Stimulated activated CD8-positive, alpha-beta memory T cell treated with anti-CD3 and anti-CD28 coated beads, Interleukin-7, amount 100 ng/mL, for 48 hours (primary cell): Measurements from ENCODE around the gene SPCS2.

ENCODE experiments used
- DNase-seq, 2 donors: peaks; one replicate each; pipeline ENCODE4 v3.0.0-alpha.2; 2020; ENCODE audit warnings: low read depth in 1 of 2; ENCODE audit errors: extremely low read depth in 1 of 2

The SPCS2 gene

DNA sequence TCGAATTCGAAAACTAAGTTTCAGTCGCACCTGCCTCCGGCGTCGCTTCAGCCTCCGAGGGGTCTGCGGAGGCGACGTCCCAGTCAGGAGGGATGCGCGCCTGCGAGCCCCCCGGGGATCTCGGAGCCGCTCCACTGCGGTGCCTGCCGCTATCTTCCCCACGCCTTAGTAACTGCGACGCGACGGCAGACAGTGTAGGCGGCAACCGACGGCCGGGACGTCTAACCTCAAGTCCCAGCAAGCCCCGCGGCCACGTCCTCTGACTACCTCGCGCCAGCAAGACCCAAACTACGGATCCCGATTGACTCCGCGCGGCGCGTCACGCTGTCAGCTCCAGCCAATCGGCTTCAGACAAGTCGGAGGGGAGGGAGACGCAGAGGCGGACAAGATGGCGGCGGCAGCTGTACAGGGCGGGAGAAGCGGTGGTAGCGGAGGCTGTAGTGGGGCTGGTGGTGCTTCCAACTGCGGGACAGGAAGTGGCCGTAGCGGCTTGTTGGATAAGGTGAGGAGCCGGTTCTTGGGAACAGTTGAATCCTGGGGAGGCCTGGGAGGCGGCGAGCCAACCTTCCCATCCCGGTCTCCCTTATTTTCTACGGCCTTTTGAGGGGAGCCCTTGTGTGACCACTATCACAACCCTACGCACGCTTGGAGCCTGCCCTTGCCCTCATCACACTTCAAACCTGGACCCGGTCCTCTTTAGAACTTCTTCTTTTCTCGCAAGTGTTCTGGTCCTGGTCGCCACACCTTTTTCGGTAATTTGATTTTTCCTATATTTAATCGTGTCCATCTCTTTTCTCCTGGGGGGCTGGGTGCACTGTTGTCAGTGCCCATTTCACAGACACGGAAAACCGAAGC, at the start of gene SPCS2, which contains the start of gene XRRA1:
TSS of gene SPCS2 (plus strand) at position 369 of the 855 bp plus-strand sequence. CDS start at position 389, 20 bp downstream.
TSS of gene XRRA1 (minus strand) at position 194 of the 855 bp plus-strand sequence. CDS start 8,213 bp downstream, outside the sequence.
- peak; percentile 95 to 99 for DNase-seq

- no peak for DNase-seq
Observed at GRCh38 chr11:74902342-74902741, 46.7 kb upstream of the SPCS2 start.

DNA sequence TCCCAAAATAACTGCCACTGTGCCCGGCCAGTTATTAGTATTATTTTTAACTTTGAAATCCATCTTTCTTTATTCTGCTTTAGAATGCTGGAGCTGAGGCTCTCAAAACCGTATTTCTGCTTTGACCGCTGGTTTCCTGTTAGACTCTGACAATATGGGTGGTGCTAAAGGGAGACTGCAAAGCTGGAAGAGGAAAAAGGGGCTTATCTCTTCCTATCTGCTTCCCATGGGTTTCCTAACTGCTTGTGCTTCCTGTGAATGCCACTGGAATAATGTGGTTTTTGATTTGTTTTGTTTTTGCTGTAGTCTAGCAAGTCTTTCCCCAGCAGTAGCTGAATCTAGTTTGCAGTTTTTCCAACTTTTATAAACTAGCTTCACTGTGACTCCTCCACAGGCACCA, 43.7 kb upstream of the SPCS2 start:
- DNase-seq, result no peak

GRCh38 chr11:74909385-74909784, 39.7 kb upstream of the SPCS2 start:
- DNase-seq, result no peak

- no peak for DNase-seq
Observed at GRCh38 chr11:74909812-74910211, 39.3 kb upstream of the SPCS2 start.

DNA sequence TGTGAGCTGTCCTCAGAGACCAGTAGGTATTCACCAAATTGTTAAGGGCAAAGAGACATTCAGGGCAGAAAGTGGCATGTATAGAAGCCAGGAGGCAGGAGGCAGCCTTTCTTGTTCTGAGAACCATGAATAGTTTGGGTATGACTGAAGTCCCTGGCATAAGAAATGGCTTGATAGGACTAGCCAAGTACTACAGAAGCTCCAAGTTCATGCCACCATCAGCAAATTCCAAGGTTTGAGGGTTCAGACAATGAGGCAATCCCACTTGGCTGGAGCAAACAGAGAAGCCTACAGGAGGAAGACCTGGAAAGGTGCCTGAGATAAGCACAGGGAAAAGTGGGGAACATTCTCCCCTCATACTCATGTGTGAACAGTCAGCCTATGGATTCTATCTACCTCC, 25.9 kb upstream of the SPCS2 start:
- DNase-seq, result no peak

DNA sequence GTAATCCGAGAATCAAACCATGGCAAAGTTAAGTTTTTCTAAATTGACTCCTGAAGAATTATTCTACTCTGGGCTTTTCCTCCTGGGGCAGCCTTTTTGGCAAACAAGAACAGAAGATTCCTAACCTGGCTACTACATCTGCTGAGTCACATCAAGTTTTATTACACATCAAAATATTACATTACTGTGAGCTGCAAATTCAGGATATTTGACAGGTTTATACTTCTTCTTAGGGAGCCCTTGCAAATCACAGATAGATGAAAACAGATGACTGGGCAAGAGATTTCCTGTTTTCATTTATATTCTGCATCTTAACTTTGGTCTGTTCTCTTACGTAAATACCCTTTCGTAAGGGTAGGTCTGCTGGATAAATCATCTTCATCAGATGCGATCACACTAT, 23.8 kb upstream of the SPCS2 start:
- DNase-seq, result no peak

DNA sequence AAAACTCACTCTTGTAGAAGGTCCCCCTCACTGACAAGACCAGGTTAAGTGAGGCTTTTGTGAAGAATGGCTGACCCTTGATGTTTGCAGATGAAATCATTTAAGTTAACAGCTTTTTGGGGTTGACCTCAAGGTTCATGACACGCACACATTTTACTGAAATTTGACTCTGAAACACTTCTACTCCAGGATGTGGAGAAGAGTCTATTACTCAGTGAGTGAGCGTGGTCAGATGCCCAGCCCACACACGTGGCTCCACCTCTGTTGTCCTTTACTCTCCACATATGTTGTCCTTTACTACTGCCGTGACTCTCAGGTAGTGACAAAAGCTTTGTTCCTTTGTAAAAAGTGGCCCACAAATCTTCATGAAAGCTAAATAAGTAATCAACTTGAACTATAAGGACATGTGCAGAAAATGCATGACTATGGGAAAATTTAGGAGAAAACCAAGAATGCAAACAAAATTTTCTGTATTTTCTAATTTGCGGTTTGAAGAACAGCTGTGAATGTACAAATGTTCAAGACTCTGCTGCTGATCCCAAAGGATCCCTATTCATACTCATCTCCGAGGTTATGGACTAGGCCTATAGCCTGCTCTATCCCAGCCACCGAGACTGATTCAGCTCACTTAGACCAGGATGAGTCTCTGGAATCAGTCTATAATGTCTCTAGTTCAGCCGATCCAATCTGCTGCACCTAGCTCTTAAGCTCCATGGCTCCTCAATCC, 22.6 kb upstream of the SPCS2 start:
- DNase-seq, result peak in 1 of 2 donors; percentile 62

- no peak for DNase-seq
Observed at GRCh38 chr11:74927496-74927895, 21.6 kb upstream of the SPCS2 start.

- peak in 1 of 2 donors; percentile 54 for DNase-seq
Observed at GRCh38 chr11:74929431-74930363, 19.4 kb upstream of the SPCS2 start.

DNA sequence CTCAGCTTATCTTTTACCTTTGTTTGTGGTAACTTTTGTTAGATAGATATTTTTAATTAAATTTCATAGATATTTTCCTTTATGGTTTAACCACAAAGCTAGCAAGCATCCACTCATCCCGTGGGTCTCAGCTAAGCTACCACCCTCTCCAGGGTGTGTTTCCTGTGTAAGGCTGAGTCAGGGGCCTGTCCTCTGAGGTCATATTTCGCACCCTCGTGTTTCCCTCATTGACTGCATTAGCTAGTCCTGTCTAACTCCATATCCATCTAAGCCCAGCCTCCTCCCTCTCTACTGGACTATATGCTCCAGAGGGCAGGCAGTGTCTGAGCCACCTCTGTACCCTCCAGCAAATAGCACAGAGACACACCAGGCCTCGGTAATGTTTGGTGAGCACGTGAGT, 16.9 kb upstream of the SPCS2 start:
- DNase-seq, result peak in 1 of 2 donors; percentile 42

- no peak for DNase-seq
Observed at GRCh38 chr11:74932797-74933196, 16.3 kb upstream of the SPCS2 start.

GRCh38 chr11:74933765-74934164, 15.3 kb upstream of the SPCS2 start:
- no peak for DNase-seq

- DNase-seq, result no peak
Observed at GRCh38 chr11:74935285-74935684, 13.8 kb upstream of the SPCS2 start.

GRCh38 chr11:74936087-74936486, 13.0 kb upstream of the SPCS2 start:
- no peak for DNase-seq

DNA sequence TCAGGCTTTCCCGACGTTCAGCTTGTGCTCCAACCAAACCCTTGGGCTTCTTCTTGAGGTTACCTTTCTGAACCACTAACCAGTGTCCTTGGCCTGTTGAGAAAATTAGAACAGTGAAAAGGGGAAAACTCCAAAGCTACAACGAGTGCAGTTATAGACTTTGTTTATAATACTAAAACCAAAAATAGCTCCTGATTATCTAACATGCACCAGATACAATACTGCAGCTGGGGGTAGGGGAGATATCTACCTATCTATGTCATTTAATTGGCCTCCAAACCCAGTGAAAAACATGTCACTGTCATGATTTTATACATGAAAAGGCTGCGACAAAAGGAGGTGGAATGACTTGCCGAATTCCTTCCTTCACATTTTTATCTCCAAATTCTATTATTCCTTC, 12.1 kb upstream of the SPCS2 start:
- no peak for DNase-seq

GRCh38 chr11:74937696-74938475, 11.2 kb upstream of the SPCS2 start:
- no peak for DNase-seq

GRCh38 chr11:74941492-74941891, 7.6 kb upstream of the SPCS2 start:
- DNase-seq, result no peak

GRCh38 chr11:74942073-74942759, 6.8 kb upstream of the SPCS2 start:
- DNase-seq, result no peak

GRCh38 chr11:74948546-74948897, 544 bp upstream of the SPCS2 start:
- no peak for DNase-seq
